Panc1 (cell line): ENCODE measurements around the gene PPP1R1A. TPM values are rescaled to one million over a fixed set of nuclear protein-coding genes. Genes with fewer than 3 reads are reported as not detected.

ENCODE experiments used
- ATAC-seq: fragments of 200-7000 bp; cut with Tn5 transposase; 2 replicates; pipeline ENCODE4 v1.9.1; 2020; ENCODE audit warnings: mild to moderate bottlenecking, moderate library complexity
- BruUV-seq: library from RNA; stranded (reverse); fragments of 400-500 nt; replicated peaks from 2 replicates; lab custom pipeline; 2021; lab: Mats Ljungman, UMichigan
- CTCF ChIA-PET: fragments of 300-600 bp; sonication (Branson Sonifier 250); formaldehyde crosslinking; loops from one replicate; lab custom pipeline; 2022; ENCODE audit warnings: antibody characterized with exemption; lab: Charles Lee
- POLR2A ChIA-PET: fragments of 300-600 bp; sonication (Branson Sonifier 250); formaldehyde crosslinking; loops from one replicate; lab custom pipeline; 2022; ENCODE audit warnings: antibody characterized with exemption; lab: Charles Lee
- DNase-seq: peaks from one replicate; pipeline ENCODE4 v3.0.0-alpha.2; 2010; ENCODE audit warnings: low read depth, low spot score
- H3K27ac ChIP-seq: 2 replicates; pipeline ENCODE4 v1.5.1; 2011; ENCODE audit warnings: mild to moderate bottlenecking, low read length, inconsistent platforms
- H3K27me3 ChIP-seq: fragments of 200-500 bp; sonication (Bioruptor generic); 2 replicates; pipeline ENCODE4 v1.6.0; 2014; ENCODE audit warnings: low read length, inconsistent platforms; ENCODE audit not compliant: control insufficient read depth, insufficient read depth
- H3K36me3 ChIP-seq: fragments of 200-500 bp; sonication (Bioruptor generic); 2 replicates; pipeline ENCODE4 v1.5.1; 2014; ENCODE audit warnings: inconsistent platforms, mild to moderate bottlenecking, low read length, moderate library complexity; ENCODE audit not compliant: control insufficient read depth, insufficient read depth
- H3K4me1 ChIP-seq: 2 replicates; pipeline ENCODE4 v1.5.1; 2011; ENCODE audit warnings: inconsistent platforms, mild to moderate bottlenecking, low read length, moderate library complexity; ENCODE audit not compliant: control insufficient read depth, insufficient read depth
- H3K4me3 ChIP-seq, 2 experiments: 2 replicates each; pipeline ENCODE4 v1.5.1; 2011 to 2012; ENCODE audit warnings: low read depth in 2 of 2, low read length in 2 of 2, mild to moderate bottlenecking in 2 of 2, inconsistent platforms in 1 of 2, moderate library complexity in 1 of 2
- H3K9me3 ChIP-seq: fragments of 200-500 bp; sonication (Bioruptor generic); 2 replicates; pipeline ENCODE4 v1.5.1; 2014; ENCODE audit warnings: low read depth, mild to moderate bottlenecking, inconsistent platforms, low read length, moderate library complexity; ENCODE audit not compliant: control insufficient read depth, insufficient read depth
- POLR2AphosphoS5 ChIP-seq: IDR thresholded peaks from 2 replicates; pipeline ENCODE4 v1.6.1; 2012; ENCODE audit warnings: mild to moderate bottlenecking, low read depth, low read length, moderate library complexity
- REST ChIP-seq, 2 experiments: IDR thresholded peaks; 2 replicates each; pipeline ENCODE4 v1.6.1; 2011 to 2012; ENCODE audit warnings: low read depth in 2 of 2, control low read depth in 1 of 2, low read length in 1 of 2, mild to moderate bottlenecking in 1 of 2, moderate library complexity in 1 of 2; ENCODE audit not compliant: insufficient read depth in 1 of 2
- SIN3A ChIP-seq: IDR thresholded peaks from 2 replicates; pipeline ENCODE4 v1.6.1; 2012; ENCODE audit warnings: low read depth, mild to moderate bottlenecking, low read length, moderate library complexity, borderline replicate concordance; ENCODE audit not compliant: insufficient read depth
- TCF7L2 ChIP-seq: IDR thresholded peaks from 2 replicates; pipeline ENCODE4 v1.6.1; 2011; ENCODE audit warnings: mild to moderate bottlenecking, low read depth, low read length, inconsistent platforms
- in situ Hi-C: cut with HindIII; loops from 2 replicates; pipeline ENCODE4 v1.10.0; 2016; ENCODE audit warnings: low sequenced_read_pairs, low pct_unique_long_range_greater_than_20kb
- intact Hi-C: fragments of 100-400 bp; cut with micrococcal nuclease; formaldehyde crosslinking; loops from one replicate; pipeline ENCODE4 v1.10.0; 2022; ENCODE audit not compliant: unreplicated experiment
- total RNA-seq: library from RNA; stranded (reverse); gene quantifications from one replicate; pipeline ENCODE4 v1.2.1, GENCODE V29; 2021; ENCODE audit not compliant: unreplicated experiment
- TF ChIP-seq, protein P1 (sequence below): fragments of 450-650 bp; IDR thresholded peaks from 2 replicates; pipeline ENCODE4 v1.5.1; 2017; ENCODE audit warnings: mild to moderate bottlenecking

The PPP1R1A gene
- total RNA-seq, 1 experiment from 2014 or later: 0.23 TPM

- Histone ChIP-seq H3K36me3 (no peaks in the 10 kb centered on the region), H3K27me3 (no peaks in the 10 kb centered on the region), H3K4me3 (no peak overlapping the region), H3K9me3 (no peaks in the 10 kb centered on the region), H3K27ac (no peak overlapping the region), H3K4me1 (no peaks in the 10 kb centered on the region)
- DNase-seq (no peak), ATAC-seq (no peak; the same call in 1 of the 2 replicates)
- intact Hi-C loops: no loop called here
- CTCF ChIA-PET: no interaction called here
- TF ChIP-seq TCF7L2 (no peak), SIN3A (no peak), POLR2AphosphoS5 (no peak), REST (IDR thresholded peaks at IDR 0.05; ENCODE audit: insufficient read depth in 1 of 2, low read depth in 2 of 2, low read length in 1 of 2) (no peak)
- TF ChIP-seq, protein P1, sequence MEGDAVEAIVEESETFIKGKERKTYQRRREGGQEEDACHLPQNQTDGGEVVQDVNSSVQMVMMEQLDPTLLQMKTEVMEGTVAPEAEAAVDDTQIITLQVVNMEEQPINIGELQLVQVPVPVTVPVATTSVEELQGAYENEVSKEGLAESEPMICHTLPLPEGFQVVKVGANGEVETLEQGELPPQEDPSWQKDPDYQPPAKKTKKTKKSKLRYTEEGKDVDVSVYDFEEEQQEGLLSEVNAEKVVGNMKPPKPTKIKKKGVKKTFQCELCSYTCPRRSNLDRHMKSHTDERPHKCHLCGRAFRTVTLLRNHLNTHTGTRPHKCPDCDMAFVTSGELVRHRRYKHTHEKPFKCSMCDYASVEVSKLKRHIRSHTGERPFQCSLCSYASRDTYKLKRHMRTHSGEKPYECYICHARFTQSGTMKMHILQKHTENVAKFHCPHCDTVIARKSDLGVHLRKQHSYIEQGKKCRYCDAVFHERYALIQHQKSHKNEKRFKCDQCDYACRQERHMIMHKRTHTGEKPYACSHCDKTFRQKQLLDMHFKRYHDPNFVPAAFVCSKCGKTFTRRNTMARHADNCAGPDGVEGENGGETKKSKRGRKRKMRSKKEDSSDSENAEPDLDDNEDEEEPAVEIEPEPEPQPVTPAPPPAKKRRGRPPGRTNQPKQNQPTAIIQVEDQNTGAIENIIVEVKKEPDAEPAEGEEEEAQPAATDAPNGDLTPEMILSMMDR: no peak
- POLR2A ChIA-PET: no interaction called here
- in situ Hi-C loops: no loop called here
- BruUV-seq: no TSS peak
Observed at GRCh38 chr12:54631988-54632728, 43.7 kb upstream of the PPP1R1A start.

DNA sequence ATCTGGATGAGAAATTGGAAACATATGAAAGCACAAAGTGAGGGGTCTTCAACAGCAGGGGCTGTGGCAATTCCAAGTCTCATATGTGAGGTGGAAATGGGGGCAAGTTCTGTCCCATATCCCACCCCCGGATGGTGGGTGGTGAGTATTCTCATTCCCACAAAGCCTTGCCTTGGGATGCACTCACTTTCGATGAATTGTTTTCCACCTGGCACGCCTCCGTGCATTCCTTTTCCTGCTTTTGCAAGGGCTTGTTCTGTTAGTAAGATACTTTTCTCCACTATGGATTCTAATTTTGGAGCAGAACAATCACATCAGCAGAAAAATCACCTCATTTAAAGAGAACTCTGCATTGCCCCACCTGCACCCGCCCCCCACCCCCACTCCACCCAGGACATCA lies 43.1 kb upstream of the PPP1R1A start:
- intact Hi-C loops: no loop called here
- no peaks in the 10 kb centered on the region for H3K9me3 ChIP-seq
- no peaks in the 10 kb centered on the region for H3K36me3 ChIP-seq
- no peaks in the 10 kb centered on the region for H3K27me3 ChIP-seq
- BruUV-seq: no TSS peak
- ChIA-PET POLR2A (no interaction called here), CTCF (no interaction called here)
- no peak overlapping the region for H3K4me3 ChIP-seq
- H3K27ac ChIP-seq: no peak overlapping the region
- no peak for DNase-seq
- TF ChIP-seq POLR2AphosphoS5 (no peak), REST (IDR thresholded peaks at IDR 0.05; ENCODE audit: insufficient read depth in 1 of 2, low read depth in 2 of 2, low read length in 1 of 2) (no peak), TCF7L2 (no peak), SIN3A (no peak)
- TF ChIP-seq, protein P1: no peak
- no peaks in the 10 kb centered on the region for H3K4me1 ChIP-seq
- ATAC-seq: no peak
- in situ Hi-C loops: no loop called here
